Activated effector memory CD4-positive, alpha-beta T cell treated with anti-CD3 and anti-CD28 coated beads, Interleukin-2, amount 50 U/mL, for 16 hours (primary cell): Measurements from ENCODE around the gene MED9.

Experiments
- DNase-seq: peaks from one replicate; pipeline ENCODE4 v3.0.0-alpha.2; 2020

The MED9 gene

GRCh38 chr17:17505610-17506171 lies 28.9 kb downstream of the MED9 start:
- DNase-seq, result no peak

- DNase-seq, result no peak
Measured at GRCh38 chr17:17506181-17506741, 29.5 kb downstream of the MED9 start.

GRCh38 chr17:17506893-17507464 lies 30.2 kb downstream of the MED9 start:
- no peak for DNase-seq

- no peak for DNase-seq
Measured at GRCh38 chr17:17507465-17508011, 30.7 kb downstream of the MED9 start.

- DNase-seq, result no peak
Measured at GRCh38 chr17:17508019-17508535, 31.3 kb downstream of the MED9 start.

- no peak for DNase-seq
Measured at GRCh38 chr17:17508646-17509591, 32.1 kb downstream of the MED9 start.

GRCh38 chr17:17509601-17510425 lies 33.0 kb downstream of the MED9 start:
- no peak for DNase-seq

GRCh38 chr17:17510456-17511292 lies 33.9 kb downstream of the MED9 start:
- no peak for DNase-seq

- DNase-seq, result no peak
Measured at GRCh38 chr17:17511293-17511741, 34.5 kb downstream of the MED9 start.

- no peak for DNase-seq
Measured at GRCh38 chr17:17511881-17512858, 35.4 kb downstream of the MED9 start.

- no peak for DNase-seq
Measured at GRCh38 chr17:17512866-17513265, 36.1 kb downstream of the MED9 start.

- DNase-seq, result no peak
Measured at GRCh38 chr17:17513626-17514025, 36.8 kb downstream of the MED9 start.

- no peak for DNase-seq
Measured at GRCh38 chr17:17514361-17514992, 37.7 kb downstream of the MED9 start.

GRCh38 chr17:17514993-17515933 lies 38.5 kb downstream of the MED9 start:
- no peak for DNase-seq

- DNase-seq, result no peak
Measured at GRCh38 chr17:17515934-17516930, 39.4 kb downstream of the MED9 start.

- no peak for DNase-seq
Measured at GRCh38 chr17:17516941-17517720, 40.3 kb downstream of the MED9 start.
